ENCODE data around the gene THAP12. TPM values are rescaled to one million over a fixed set of nuclear protein-coding genes. Genes with fewer than 3 reads are reported as not detected.

THAP12 gene
- total RNA-seq, 1 experiment from 2014 or later: 50.5 TPM

GRCh38 chr11:76397383-76397782 is 16.5 kb upstream of the THAP12 start:
- no peaks in the 10 kb centered on the region for H3K9me3 ChIP-seq (ENCODE audit: low read length)
- no TSS peak for BruUV-seq (replicated peaks)
- DNase-seq: no peak

GRCh38 chr11:76395296-76395695 is 14.4 kb upstream of the THAP12 start:
- no peaks in the 10 kb centered on the region for H3K79me2 ChIP-seq (ENCODE audit: low read length)
- no peak for ATAC-seq
- TF ChIP-seq CTCF (conservative IDR thresholded peaks at IDR 0.05; ENCODE audit: low read depth, low read length): no peak
- TF ChIP-seq EZH2phosphoT487 (IDR thresholded peaks at IDR 0.05; ENCODE audit: borderline replicate concordance, low read length): no peak
- TF ChIP-seq EZH2 (IDR thresholded peaks at IDR 0.05; ENCODE audit: low read length, unreplicated experiment): no peak
- no peak for DNase-seq
- ChIA-PET POLR2A (ENCODE audit: unreplicated experiment) (no interaction called here), CTCF (no interaction called here)
- BruUV-seq (replicated peaks): no TSS peak
- H3K4me2 ChIP-seq (ENCODE audit: low read length): no peak overlapping the region
- intact Hi-C loops (cut with micrococcal nuclease): no loop called here
- H4K20me1 ChIP-seq (ENCODE audit: low read length): no peaks in the 10 kb centered on the region
- no peaks in the 10 kb centered on the region for H3K9me3 ChIP-seq (ENCODE audit: low read length)
- H3K4me1 ChIP-seq (ENCODE audit: insufficient read depth, low read length): no peaks in the 10 kb centered on the region
- no peaks in the 10 kb centered on the region for H3F3A ChIP-seq (ENCODE audit: low read length, unreplicated experiment)
- H3K4me3 ChIP-seq (ENCODE audit: low read length): no peak overlapping the region
- H3K27me3 ChIP-seq (ENCODE audit: low read length): no peaks in the 10 kb centered on the region
- H3K9ac ChIP-seq (ENCODE audit: low read length): no peak overlapping the region
- no peaks in the 10 kb centered on the region for H3K9me2 ChIP-seq (replicated peaks; ENCODE audit: low read length)
- H2AFZ ChIP-seq (ENCODE audit: low read length): no peak overlapping the region
- no peak overlapping the region for H3K27ac ChIP-seq (ENCODE audit: low read length)
- no peaks in the 10 kb centered on the region for H3K36me3 ChIP-seq (ENCODE audit: low read depth, low read length)

More at GRCh38 chr11:76397383-76397782, 16.5 kb upstream of the THAP12 start:
- no peak overlapping the region for H3K4me2 ChIP-seq (ENCODE audit: low read length)
- no peaks in the 10 kb centered on the region for H4K20me1 ChIP-seq (ENCODE audit: low read length)
- H3K36me3 ChIP-seq (ENCODE audit: low read depth, low read length): no peaks in the 10 kb centered on the region
- TF ChIP-seq EZH2 (IDR thresholded peaks at IDR 0.05; ENCODE audit: low read length, unreplicated experiment): no peak
- TF ChIP-seq CTCF (conservative IDR thresholded peaks at IDR 0.05; ENCODE audit: low read depth, low read length): no peak
- TF ChIP-seq EZH2phosphoT487 (IDR thresholded peaks at IDR 0.05; ENCODE audit: borderline replicate concordance, low read length): no peak
- H3K9ac ChIP-seq (ENCODE audit: low read length): no peak overlapping the region
- no peak overlapping the region for H3K27ac ChIP-seq (ENCODE audit: low read length)
- ATAC-seq: no peak
- no peak overlapping the region for H3K4me3 ChIP-seq (ENCODE audit: low read length)
- H3K4me1 ChIP-seq (ENCODE audit: insufficient read depth, low read length): no peaks in the 10 kb centered on the region
- ChIA-PET POLR2A (ENCODE audit: unreplicated experiment) (no interaction called here), CTCF (interaction anchor here (0.6 kb wide), 1 partner anchor 438 kb away, joined by 4 read pairs; no protein-coding TSS in a partner anchor)
- no peaks in the 10 kb centered on the region for H3K79me2 ChIP-seq (ENCODE audit: low read length)
- H3F3A ChIP-seq (ENCODE audit: low read length, unreplicated experiment): no peaks in the 10 kb centered on the region
- intact Hi-C loops (cut with micrococcal nuclease): no loop called here
- H3K27me3 ChIP-seq (ENCODE audit: low read length): no peaks in the 10 kb centered on the region
- H3K9me2 ChIP-seq (replicated peaks; ENCODE audit: low read length): no peaks in the 10 kb centered on the region
- H2AFZ ChIP-seq (ENCODE audit: low read length): no peak overlapping the region

- no peaks in the 10 kb centered on the region for H4K20me1 ChIP-seq (ENCODE audit: low read length)
- ChIA-PET CTCF (no interaction called here), POLR2A (ENCODE audit: unreplicated experiment) (interaction anchor here (0.6 kb wide), 1 partner anchor 725 kb away, joined by 10 read pairs; no protein-coding TSS in a partner anchor)
- no peak overlapping the region for H3K27ac ChIP-seq (ENCODE audit: low read length)
- no peak overlapping the region for H3K4me3 ChIP-seq (ENCODE audit: low read length)
- H3K9ac ChIP-seq (ENCODE audit: low read length): no peak overlapping the region
- TF ChIP-seq EZH2 (IDR thresholded peaks at IDR 0.05; ENCODE audit: low read length, unreplicated experiment): no peak
- no peak for TF ChIP-seq EZH2phosphoT487 (IDR thresholded peaks at IDR 0.05; ENCODE audit: borderline replicate concordance, low read length)
- no peak for TF ChIP-seq CTCF (conservative IDR thresholded peaks at IDR 0.05; ENCODE audit: low read depth, low read length)
- DNase-seq: no peak
- no peaks in the 10 kb centered on the region for H3K27me3 ChIP-seq (ENCODE audit: low read length)
- no peak overlapping the region for H2AFZ ChIP-seq (ENCODE audit: low read length)
- BruUV-seq (replicated peaks): no TSS peak
- H3K36me3 ChIP-seq (ENCODE audit: low read depth, low read length): no peaks in the 10 kb centered on the region
- H3K9me2 ChIP-seq (replicated peaks; ENCODE audit: low read length): no peaks in the 10 kb centered on the region
- ATAC-seq: no peak
- H3K4me1 ChIP-seq (ENCODE audit: insufficient read depth, low read length): no peaks in the 10 kb centered on the region
- no peaks in the 10 kb centered on the region for H3K79me2 ChIP-seq (ENCODE audit: low read length)
- intact Hi-C loops (cut with micrococcal nuclease): no loop called here
- H3F3A ChIP-seq (ENCODE audit: low read length, unreplicated experiment): no peaks in the 10 kb centered on the region
- H3K4me2 ChIP-seq (ENCODE audit: low read length): no peak overlapping the region
- no peaks in the 10 kb centered on the region for H3K9me3 ChIP-seq (ENCODE audit: low read length)
Observed at GRCh38 chr11:76394411-76394810, 13.5 kb upstream of the THAP12 start.
